Hypothalamus (tissue), 51 donors: ENCODE measurements around the gene MORN1.

Source experiments
- DNase-seq, 51 donors: peaks; one replicate each; lab custom pipeline; 2025; lab: John Stamatoyannopoulos, UW

MORN1 gene

DNA sequence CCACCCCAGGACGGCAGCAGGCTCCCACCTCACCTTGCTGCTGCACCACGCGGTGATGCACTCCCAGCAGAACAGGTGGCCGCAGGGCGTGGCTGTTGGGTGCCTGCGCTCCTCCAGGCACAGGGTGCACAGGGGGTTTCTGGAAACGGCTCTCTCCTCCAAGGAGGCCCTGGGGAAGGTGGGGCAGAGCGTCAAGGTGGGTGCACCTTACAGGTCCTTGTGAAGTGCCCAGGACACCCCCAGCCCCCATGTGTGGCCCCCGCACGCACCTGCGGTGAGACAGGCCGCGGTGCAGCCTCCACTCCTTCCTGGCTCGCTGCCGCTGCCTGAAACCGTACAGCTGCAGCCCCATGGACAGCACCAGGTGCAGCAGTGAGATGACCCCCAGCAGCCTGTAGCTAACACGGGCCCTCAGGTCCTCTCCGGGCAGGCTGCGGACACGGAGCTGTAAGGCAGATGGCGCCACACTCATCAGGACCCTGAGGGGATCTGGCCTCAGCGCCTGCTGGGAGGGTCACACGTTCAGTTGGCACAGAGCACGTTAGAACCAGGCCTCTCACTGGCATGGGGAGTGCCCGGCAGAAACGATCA is 15.2 kb upstream of the MORN1 start:
- no peak for DNase-seq

DNA sequence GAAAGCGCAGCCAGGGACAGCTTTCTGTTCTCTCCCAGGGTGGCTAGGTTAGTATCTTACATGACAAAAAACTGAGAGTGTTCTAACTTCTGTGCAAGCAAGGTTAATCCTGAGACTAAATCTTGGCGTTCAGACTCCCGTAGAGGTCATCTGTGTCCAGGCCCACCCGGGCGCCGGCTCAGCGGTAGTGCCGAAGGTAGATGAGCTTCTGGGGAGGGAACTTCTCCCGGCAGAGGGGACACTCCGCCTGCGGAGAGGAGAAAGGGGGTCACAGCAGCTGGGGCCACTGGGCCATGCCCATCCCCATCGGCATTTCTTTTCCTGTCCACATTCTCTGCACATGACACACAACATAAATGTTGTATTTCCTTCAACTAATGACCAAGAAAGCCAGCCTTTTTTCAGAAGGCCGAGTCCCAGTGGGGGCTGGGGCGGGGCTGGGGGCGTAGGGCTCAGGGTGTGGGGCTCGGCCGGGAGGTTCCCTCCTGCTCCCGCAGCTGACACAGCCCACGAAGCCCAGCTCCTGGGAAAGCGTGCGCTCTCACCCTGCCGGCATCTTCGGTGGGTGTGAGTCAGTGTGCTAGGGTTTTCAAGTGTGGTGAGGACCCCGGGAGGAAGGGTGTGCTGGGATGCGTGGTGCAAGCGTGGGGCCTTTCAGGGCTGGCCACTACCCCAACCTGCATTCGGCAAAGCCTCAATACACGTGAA is 14.4 kb upstream of the MORN1 start:
- no peak for DNase-seq

GRCh38 chr1:2404890-2405511 is 13.6 kb upstream of the MORN1 start:
- DNase-seq, result no peak

DNA sequence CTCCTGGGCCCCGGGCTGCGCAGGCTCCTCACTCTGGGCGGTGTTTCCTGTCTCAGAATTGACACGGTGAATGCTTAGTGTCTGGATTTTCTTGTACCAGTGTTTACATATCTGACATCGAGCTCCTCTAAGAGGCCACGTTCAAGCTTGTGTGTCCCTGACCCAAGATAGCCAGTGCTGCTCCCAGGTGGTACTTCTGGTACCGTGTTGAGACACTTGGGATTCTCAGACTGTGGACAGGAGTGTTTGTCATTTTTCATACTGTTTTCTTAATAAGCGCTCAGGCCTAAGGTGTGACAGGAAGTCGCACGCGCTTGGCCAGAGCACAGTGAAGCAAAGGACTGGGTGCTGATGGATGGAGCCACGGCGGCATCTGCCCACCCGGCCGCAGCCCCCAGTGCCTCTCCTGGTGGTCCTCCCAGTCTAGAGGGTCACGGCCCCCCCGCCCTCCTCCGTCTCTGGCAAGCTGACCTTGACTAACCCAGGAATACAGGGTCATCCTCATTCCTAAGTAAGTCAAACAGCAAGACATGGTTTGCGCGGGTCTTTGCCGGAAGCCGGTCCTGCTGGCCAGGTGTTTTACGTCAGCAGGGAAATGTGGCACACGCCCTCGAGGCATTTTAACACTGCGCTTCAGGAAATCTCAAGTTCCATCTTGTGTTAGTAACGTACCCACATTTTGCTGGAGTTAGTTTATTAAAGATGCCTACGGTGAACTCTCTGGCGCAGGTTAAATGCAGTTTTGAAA is 13.0 kb upstream of the MORN1 start:
- DNase-seq, result no peak

DNA sequence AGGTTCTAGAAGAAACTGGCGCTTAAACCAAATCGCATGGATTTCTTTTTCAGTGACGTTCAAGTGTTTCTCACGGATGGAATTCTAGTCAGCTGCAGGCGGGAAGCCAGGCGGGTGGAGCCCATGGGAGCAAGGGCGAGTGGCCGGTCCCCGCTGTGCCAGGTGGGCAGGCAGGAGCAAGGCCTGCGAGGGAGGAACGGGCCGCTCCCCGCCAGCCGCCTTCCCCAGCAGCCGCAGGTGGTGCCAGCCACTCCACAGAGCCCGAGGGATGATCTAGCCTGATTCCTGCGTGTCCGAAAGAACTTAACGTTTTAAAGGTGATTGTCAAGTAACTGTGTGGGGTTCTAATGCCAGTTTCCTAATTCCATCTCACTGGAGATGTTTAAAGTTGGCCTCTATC is 11.9 kb upstream of the MORN1 start:
- DNase-seq, result no peak

DNA sequence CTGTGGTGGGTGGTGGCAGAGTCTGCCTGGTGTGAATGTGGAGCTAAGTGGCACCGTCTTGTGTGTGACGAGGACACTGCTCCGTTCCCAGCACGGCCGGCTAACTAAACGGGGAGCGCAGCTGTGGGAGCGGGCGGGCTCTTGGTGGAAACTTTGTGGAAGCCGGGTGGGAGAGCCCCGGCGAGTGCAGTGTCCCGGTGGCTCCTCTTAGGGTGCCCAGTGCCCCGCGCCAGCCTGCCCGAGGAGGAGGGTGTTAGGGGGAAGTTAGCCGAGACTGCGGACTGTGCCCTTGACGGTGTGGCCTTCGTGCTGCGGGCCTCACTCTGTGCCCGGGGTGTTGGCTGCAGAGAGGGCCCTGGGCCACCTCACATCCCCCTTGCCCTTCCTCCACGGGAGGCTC is 11.1 kb upstream of the MORN1 start:
- DNase-seq, result no peak

- no peak for DNase-seq
Measured at GRCh38 chr1:2400950-2401649, 9.7 kb upstream of the MORN1 start.

- DNase-seq, result no peak
Measured at GRCh38 chr1:2400576-2400909, 9.2 kb upstream of the MORN1 start.

DNA sequence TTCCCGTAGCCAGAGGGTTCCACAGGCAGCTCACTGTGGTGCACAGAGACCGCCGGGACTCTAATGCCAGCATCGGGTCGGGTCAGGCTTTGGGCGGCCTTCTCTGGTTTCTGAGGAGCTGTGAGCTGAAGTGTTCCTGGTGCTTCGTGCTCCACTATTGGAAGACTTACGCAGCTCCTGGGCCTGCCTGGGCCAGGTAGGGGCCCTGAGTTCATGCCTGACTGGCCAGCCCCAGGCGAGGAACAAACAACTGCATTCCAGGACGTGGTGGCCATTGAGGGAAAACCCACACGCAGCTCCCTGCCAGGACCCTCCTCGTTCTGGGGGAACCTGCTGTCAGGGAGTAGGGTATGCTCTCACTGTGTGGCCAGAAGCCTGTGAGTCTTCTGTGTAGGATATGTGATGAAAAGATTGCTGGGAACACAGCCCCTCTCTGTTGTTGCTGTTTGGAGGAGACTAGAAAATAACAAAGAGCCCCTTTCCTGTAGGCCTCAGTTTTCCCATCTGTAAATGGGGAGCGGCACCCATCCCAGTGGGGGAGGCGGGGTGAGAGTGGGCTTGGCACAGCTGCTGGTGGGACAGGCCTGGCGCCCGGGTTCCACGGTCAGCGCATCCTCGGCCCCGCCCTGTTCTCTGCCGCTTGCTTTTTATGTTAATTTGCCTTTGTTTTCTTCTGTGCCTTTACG is 8.7 kb upstream of the MORN1 start:
- DNase-seq, result no peak

GRCh38 chr1:2398871-2399270 is 7.5 kb upstream of the MORN1 start:
- DNase-seq, result no peak

- DNase-seq, result no peak
Measured at GRCh38 chr1:2397007-2397679, 5.8 kb upstream of the MORN1 start.

DNA sequence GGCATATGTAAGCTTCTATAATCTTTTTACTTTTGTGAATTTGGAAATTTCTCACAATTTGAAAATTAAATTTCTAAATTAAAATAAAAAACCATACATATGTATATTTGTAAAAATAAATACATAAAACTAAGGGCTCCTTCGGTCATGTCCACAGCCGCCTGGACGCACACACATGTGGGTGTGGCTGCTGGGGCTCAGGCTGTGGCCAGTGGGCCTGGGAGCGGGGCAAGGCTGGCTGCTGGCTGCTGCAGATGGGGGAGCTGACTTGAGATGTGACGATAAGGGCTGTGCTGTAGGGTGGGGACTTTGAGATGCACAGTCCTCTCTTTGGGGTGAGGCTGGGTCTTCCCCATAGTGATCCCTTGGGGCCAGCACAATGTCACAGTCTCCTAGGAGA is 5.1 kb upstream of the MORN1 start:
- no peak for DNase-seq

DNA sequence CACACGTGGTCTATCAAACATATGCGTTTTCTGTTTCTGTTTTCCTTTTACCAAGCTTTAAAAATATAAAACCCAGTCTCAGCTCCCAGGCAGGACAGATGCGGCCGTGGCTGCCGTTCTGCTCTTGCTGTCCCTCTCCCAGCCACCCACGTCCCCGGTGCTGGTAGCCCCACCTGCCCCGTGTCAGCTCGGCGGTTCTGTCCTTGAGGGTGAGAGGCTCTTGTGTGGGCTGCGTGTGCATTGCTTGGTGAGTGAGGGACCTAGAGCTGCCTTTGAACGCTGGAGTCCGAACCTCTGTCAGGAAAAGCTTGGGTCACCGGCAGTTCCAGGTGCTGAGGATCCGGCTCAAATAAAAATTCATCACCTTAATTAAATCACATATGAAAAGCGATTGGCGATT is 4.7 kb upstream of the MORN1 start:
- no peak for DNase-seq

- no peak for DNase-seq
Measured at GRCh38 chr1:2395245-2395644, 3.9 kb upstream of the MORN1 start.

DNA sequence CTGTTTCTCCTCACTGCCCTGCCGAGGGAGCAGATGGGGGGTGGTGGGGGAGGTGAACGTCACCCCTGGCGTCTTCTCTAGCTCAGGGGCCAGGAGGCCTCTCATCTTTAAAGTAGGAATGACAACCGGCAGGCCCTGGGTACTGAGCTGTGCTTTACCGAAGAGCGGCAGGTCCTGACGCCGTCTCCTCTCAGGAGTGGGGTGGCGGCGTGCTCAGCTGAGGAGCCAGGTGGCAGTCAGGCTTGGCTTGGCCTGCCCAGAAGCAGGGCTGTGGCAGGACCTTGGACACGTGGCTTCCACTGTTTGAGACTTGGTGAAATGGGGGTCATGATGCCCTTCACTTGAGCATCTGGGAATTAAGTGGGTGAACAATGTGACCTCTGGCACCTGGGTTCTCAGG is 3.4 kb upstream of the MORN1 start:
- no peak for DNase-seq

DNA sequence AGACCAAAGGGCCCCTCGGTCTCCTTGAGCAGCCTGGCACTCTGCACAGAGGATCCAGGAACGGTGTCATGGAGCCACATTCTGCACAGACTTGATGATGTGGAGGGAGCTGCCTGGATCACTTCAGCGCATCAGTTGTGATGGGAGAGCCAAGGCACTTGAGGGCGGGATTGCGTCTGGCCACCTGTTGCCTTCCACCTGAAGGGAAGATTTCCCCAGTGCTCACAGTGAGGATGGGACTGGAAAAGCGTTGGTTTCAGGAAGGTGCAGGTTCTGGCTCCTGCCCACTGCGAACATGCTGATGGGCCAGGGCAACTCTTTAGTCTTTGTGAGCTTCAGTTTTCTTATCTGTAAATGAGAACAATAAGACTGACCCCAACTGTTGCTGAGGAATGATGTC is 2.9 kb upstream of the MORN1 start:
- no peak for DNase-seq

DNA sequence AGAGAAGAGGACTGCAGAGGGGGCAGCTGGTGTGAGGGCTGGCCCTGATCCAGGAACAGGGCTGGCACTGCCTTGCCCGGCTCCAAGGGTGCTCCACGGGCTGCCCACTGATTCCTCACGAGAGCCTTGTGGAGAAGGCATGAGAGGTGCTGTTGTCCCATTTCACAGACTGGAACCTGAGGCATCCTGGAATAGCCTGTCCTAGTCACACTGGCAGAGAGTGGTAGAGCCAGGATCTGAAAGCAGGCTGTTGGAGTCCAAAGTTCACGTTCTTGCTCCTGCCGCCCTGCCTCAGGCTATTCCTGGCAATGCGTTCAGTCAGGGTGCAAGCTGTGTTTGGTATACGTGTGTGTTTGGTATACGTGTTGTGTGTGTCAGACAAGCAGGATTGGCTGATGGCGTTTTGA is 2.1 kb upstream of the MORN1 start:
- no peak for DNase-seq

GRCh38 chr1:2392686-2393085 is 1.3 kb upstream of the MORN1 start:
- DNase-seq, result no peak

DNA sequence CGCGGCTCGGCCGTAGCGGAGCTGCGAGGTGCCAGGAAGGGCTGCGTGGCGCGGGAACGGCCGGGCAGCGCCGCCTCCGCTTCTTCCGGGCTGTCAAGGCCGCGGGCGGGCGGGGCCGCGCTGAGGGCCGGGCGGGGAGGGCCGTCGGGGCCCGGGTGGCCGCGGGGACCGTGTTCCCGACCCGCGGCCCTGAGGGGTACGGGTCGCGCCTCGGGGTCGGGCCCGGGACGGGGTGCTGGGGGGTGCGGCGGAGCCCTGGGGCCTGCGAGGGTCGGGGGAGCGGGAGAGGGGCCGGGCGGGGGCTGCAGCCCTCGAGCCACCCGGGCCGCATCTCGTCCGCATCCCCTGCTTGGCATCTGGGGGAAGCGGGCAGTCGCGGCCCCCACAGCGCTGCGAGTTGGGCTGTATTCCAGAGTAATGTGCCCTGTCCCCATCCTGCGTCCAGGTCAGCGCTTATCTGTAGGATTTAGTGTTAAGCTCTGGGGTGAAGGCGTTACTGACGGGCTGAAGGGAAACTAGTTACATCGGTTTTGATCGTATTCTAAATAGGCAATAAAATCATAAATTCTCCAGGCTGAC is 666 bp upstream of the MORN1 start:
- DNase-seq, result peak in 1 of 51 donors; percentile 60

GRCh38 chr1:2389644-2390043 is 1.7 kb downstream of the MORN1 start:
- no peak for DNase-seq
